Liver (tissue), 3 donors: Measurements from ENCODE around the gene POLDIP2.

Experiments
- RAD21 ChIP-seq, 2 donors: IDR thresholded peaks; 2 replicates each; pipeline ENCODE4 v1.6.1; 2016; ENCODE audit warnings: antibody characterized with exemption in 2 of 2, mild to moderate bottlenecking in 2 of 2
- RXRA ChIP-seq, 2 donors: IDR thresholded peaks; 2 replicates each; pipeline ENCODE4 v1.6.1; 2017 to 2018; ENCODE audit warnings: antibody characterized with exemption in 2 of 2, mild to moderate bottlenecking in 1 of 2
- SP1 ChIP-seq: IDR thresholded peaks from 2 replicates; pipeline ENCODE4 v1.6.1; 2018; ENCODE audit warnings: antibody characterized with exemption, mild to moderate bottlenecking
- TAF1 ChIP-seq: conservative IDR thresholded peaks from 2 replicates; pipeline ENCODE4 v1.6.1; 2016; ENCODE audit warnings: antibody characterized with exemption, mild to moderate bottlenecking
- YY1 ChIP-seq: IDR thresholded peaks from 2 replicates; pipeline ENCODE4 v1.6.1; 2016; ENCODE audit warnings: antibody characterized with exemption, mild to moderate bottlenecking
- TF ChIP-seq, protein P1 (sequence below): fragments of 150-350 bp; IDR thresholded peaks from 2 replicates; pipeline ENCODE4 v1.5.1; 2017; ENCODE audit warnings: improper control_type of control experiment, low read depth, low read length; ENCODE audit not compliant: missing input control
- TF ChIP-seq, protein P2 (sequence below): IDR thresholded peaks from 2 replicates; pipeline ENCODE4 v1.6.1; 2016; ENCODE audit warnings: antibody characterized with exemption, mild to moderate bottlenecking
- TF ChIP-seq, protein P3 (sequence below): IDR thresholded peaks from 2 replicates; pipeline ENCODE4 v1.6.1; 2016; ENCODE audit warnings: antibody characterized with exemption
- TF ChIP-seq, protein P4 (sequence below): IDR thresholded peaks from 2 replicates; pipeline ENCODE4 v1.6.1; 2016; ENCODE audit warnings: antibody characterized with exemption
- donor health status: healthy.
- donor health status: healthy.

DNA sequence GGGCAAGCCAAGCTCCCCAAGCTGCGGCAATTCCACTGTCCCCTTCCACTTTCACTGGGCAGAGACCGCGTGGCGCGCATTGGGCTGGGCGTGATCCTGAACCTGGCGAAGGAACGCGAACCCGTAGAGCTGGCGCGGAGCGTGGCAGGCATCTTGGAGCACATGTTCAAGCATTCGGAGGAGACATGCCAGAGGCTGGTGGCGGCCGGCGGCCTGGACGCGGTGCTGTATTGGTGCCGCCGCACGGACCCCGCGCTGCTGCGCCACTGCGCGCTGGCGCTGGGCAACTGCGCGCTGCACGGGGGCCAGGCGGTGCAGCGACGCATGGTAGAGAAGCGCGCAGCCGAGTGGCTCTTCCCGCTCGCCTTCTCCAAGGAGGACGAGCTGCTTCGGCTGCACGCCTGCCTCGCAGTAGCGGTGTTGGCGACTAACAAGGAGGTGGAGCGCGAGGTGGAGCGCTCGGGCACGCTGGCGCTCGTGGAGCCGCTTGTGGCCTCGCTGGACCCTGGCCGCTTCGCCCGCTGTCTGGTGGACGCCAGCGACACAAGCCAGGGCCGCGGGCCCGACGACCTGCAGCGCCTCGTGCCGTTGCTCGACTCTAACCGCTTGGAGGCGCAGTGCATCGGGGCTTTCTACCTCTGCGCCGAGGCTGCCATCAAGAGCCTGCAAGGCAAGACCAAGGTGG lies 24.0 kb upstream of the POLDIP2 start:
- TF ChIP-seq, protein P1, sequence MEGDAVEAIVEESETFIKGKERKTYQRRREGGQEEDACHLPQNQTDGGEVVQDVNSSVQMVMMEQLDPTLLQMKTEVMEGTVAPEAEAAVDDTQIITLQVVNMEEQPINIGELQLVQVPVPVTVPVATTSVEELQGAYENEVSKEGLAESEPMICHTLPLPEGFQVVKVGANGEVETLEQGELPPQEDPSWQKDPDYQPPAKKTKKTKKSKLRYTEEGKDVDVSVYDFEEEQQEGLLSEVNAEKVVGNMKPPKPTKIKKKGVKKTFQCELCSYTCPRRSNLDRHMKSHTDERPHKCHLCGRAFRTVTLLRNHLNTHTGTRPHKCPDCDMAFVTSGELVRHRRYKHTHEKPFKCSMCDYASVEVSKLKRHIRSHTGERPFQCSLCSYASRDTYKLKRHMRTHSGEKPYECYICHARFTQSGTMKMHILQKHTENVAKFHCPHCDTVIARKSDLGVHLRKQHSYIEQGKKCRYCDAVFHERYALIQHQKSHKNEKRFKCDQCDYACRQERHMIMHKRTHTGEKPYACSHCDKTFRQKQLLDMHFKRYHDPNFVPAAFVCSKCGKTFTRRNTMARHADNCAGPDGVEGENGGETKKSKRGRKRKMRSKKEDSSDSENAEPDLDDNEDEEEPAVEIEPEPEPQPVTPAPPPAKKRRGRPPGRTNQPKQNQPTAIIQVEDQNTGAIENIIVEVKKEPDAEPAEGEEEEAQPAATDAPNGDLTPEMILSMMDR: peak; percentile 42
- TF ChIP-seq, protein P2, sequence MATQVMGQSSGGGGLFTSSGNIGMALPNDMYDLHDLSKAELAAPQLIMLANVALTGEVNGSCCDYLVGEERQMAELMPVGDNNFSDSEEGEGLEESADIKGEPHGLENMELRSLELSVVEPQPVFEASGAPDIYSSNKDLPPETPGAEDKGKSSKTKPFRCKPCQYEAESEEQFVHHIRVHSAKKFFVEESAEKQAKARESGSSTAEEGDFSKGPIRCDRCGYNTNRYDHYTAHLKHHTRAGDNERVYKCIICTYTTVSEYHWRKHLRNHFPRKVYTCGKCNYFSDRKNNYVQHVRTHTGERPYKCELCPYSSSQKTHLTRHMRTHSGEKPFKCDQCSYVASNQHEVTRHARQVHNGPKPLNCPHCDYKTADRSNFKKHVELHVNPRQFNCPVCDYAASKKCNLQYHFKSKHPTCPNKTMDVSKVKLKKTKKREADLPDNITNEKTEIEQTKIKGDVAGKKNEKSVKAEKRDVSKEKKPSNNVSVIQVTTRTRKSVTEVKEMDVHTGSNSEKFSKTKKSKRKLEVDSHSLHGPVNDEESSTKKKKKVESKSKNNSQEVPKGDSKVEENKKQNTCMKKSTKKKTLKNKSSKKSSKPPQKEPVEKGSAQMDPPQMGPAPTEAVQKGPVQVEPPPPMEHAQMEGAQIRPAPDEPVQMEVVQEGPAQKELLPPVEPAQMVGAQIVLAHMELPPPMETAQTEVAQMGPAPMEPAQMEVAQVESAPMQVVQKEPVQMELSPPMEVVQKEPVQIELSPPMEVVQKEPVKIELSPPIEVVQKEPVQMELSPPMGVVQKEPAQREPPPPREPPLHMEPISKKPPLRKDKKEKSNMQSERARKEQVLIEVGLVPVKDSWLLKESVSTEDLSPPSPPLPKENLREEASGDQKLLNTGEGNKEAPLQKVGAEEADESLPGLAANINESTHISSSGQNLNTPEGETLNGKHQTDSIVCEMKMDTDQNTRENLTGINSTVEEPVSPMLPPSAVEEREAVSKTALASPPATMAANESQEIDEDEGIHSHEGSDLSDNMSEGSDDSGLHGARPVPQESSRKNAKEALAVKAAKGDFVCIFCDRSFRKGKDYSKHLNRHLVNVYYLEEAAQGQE: no peak
- peak; percentile 70 to 79 for TF ChIP-seq RAD21 (IDR thresholded peaks at IDR 0.05)
- TF ChIP-seq RXRA (IDR thresholded peaks at IDR 0.05): no peak
- no peak for TF ChIP-seq TAF1
- no peak for TF ChIP-seq SP1
- TF ChIP-seq, protein P3, sequence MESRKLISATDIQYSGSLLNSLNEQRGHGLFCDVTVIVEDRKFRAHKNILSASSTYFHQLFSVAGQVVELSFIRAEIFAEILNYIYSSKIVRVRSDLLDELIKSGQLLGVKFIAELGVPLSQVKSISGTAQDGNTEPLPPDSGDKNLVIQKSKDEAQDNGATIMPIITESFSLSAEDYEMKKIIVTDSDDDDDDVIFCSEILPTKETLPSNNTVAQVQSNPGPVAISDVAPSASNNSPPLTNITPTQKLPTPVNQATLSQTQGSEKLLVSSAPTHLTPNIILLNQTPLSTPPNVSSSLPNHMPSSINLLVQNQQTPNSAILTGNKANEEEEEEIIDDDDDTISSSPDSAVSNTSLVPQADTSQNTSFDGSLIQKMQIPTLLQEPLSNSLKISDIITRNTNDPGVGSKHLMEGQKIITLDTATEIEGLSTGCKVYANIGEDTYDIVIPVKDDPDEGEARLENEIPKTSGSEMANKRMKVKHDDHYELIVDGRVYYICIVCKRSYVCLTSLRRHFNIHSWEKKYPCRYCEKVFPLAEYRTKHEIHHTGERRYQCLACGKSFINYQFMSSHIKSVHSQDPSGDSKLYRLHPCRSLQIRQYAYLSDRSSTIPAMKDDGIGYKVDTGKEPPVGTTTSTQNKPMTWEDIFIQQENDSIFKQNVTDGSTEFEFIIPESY: no peak
- no peak for TF ChIP-seq YY1
- TF ChIP-seq, protein P4, sequence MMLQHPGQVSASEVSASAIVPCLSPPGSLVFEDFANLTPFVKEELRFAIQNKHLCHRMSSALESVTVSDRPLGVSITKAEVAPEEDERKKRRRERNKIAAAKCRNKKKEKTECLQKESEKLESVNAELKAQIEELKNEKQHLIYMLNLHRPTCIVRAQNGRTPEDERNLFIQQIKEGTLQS: no peak
